Measurements from ENCODE around the gene GJB3. TPM values are rescaled to one million over a fixed set of nuclear protein-coding genes. Genes with fewer than 3 reads are reported as not detected.

The GJB3 gene
- total and polyA plus RNA-seq, 4 donors = 0.15 to 0.33 (median 0.17) TPM; not detected in 1

DNA sequence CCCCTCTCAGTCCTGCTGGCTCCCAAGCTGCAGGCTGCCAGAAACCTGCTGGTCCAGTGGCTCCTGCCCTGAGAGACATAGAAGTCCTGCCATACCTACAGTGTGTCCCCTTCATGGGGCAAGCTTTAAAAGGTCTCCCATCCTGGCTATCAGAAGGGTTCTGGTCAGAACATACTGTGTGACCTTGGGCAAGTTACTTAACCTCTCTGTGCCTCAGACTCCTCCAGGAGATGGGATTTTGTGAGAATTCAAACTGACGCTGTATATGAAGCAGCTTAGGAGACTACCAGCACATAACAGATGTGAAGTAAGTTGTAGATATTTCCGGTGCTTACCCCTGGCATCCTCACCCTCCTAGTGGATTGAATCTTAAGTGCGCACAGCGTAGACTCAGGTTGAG is 34.9 kb upstream of the GJB3 start (continued):
- no peak for TF ChIP-seq RAD21 (IDR thresholded peaks at IDR 0.05)
- TF ChIP-seq HNF4G (IDR thresholded peaks at IDR 0.05) = no peak
- no peak for TF ChIP-seq ZBTB33 (IDR thresholded peaks at IDR 0.05)
- TF ChIP-seq HNF4A (conservative IDR thresholded peaks at IDR 0.05) = no peak
- no peak for TF ChIP-seq JUND (IDR thresholded peaks at IDR 0.05)
- no peak for TF ChIP-seq EGR1 (IDR thresholded peaks at IDR 0.05; ENCODE audit: low read depth in 2 of 2)

DNA sequence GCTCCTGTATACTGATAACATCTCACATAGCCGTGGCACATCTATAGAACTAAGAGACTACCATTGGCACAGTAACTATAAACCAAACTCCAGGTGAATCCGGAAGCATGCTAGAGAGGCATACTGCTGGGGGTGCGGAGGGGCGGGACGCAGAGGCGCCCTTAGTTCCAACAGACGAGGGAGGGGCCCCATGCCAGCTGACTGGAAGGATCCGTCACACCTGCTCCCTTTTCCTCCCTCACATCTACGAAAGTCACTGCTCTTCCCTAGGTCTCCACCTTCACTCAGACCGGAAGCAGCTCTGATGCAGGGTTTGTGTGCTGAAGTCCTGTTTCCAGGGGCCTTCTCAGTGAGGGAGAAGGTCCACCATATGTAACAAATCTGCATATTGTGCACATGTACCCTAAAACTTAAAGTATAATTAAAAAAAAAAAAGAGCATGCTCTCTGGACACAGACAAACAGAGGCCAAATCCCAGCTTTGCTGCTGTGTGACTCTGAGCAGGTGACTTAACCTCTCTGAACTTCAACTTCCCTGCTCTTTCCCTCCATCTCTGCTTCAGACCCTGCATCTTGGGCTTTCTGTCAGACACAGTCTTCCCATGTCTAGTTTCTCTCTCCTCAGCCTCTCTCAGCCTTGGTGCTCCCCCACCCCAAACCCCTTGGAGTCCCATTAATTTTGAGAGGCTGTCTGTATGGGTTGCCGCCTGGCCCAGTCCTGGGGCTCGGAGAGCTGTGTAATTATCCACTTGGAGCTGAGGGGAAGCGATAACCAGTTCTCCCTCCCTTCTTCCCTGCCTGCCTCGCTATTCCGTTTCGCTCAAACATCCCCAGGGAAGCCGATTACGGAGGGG is 34.0 kb upstream of the GJB3 start:
- no peak overlapping the region for H3K4me3 ChIP-seq (ENCODE audit: low read depth in 1 of 3, low read length in 3 of 3)
- TF ChIP-seq NR2F2 (IDR thresholded peaks at IDR 0.05) = no peak
- TF ChIP-seq RXRA (IDR thresholded peaks at IDR 0.05) = no peak
- TF ChIP-seq TAF1 (conservative IDR thresholded peaks at IDR 0.05) = no peak
- no peak for TF ChIP-seq SP1 (IDR thresholded peaks at IDR 0.05)
- no peak for TF ChIP-seq RAD21 (IDR thresholded peaks at IDR 0.05)
- TF ChIP-seq, protein P1, sequence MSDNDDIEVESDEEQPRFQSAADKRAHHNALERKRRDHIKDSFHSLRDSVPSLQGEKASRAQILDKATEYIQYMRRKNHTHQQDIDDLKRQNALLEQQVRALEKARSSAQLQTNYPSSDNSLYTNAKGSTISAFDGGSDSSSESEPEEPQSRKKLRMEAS (IDR thresholded peaks at IDR 0.05) = no peak
- no peak for TF ChIP-seq FOXA1 (IDR thresholded peaks at IDR 0.05)
- no peak for TF ChIP-seq ATF3 (IDR thresholded peaks at IDR 0.05)
- TF ChIP-seq EGR1 (IDR thresholded peaks at IDR 0.05; ENCODE audit: low read depth in 2 of 2) = no peak
- TF ChIP-seq REST (IDR thresholded peaks at IDR 0.05) = no peak
- H3K27ac ChIP-seq (ENCODE audit: low read depth in 1 of 2, low read length in 2 of 2) = no peak overlapping the region
- no peaks in the 10 kb centered on the region for H3K27me3 ChIP-seq (ENCODE audit: control insufficient read depth in 4 of 4, insufficient read depth in 4 of 4, low read length in 3 of 4)
- DNase-seq (ENCODE audit: low spot score) = no peak
- peaks cover 0 to 5% (median 2%) of the 10 kb centered on the region in 4 donors for H3K4me1 ChIP-seq (ENCODE audit: control insufficient read depth in 4 of 4, insufficient read depth in 4 of 4, low read length in 3 of 4)
- H3K36me3 ChIP-seq (ENCODE audit: control insufficient read depth in 4 of 4, insufficient read depth in 3 of 4, low read depth in 1 of 4, low read length in 3 of 4) = no peaks in the 10 kb centered on the region
- no peak overlapping the region for H3K9ac ChIP-seq (ENCODE audit: low read depth in 1 of 2, low read length in 2 of 2)
- WGBS = 74% methylated on average over 18 of the region's 18 CpGs
- H3K9me3 ChIP-seq (ENCODE audit: control insufficient read depth in 4 of 4, low read length in 3 of 4) = no peaks in the 10 kb centered on the region

GRCh38 chr1:34747638-34747941 is 33.4 kb upstream of the GJB3 start:
- no peak overlapping the region for H3K4me3 ChIP-seq (ENCODE audit: low read depth in 1 of 3, low read length in 3 of 3)
- 64% methylated on average over 6 of the region's 6 CpGs for WGBS
- no peak overlapping the region for H3K9ac ChIP-seq (ENCODE audit: low read depth in 1 of 2, low read length in 2 of 2)
- H3K9me3 ChIP-seq (ENCODE audit: control insufficient read depth in 4 of 4, low read length in 3 of 4) = no peaks in the 10 kb centered on the region
- H3K27me3 ChIP-seq (ENCODE audit: control insufficient read depth in 4 of 4, insufficient read depth in 4 of 4, low read length in 3 of 4) = no peaks in the 10 kb centered on the region
- TF ChIP-seq NR2F2 (IDR thresholded peaks at IDR 0.05) (no peak), FOXA1 (IDR thresholded peaks at IDR 0.05) (no peak), RAD21 (IDR thresholded peaks at IDR 0.05) (no peak), ATF3 (IDR thresholded peaks at IDR 0.05) (no peak)
- TF ChIP-seq, protein P1 (IDR thresholded peaks at IDR 0.05) = no peak
- H3K27ac ChIP-seq (ENCODE audit: low read depth in 1 of 2, low read length in 2 of 2) = no peak overlapping the region
- H3K4me1 ChIP-seq (ENCODE audit: control insufficient read depth in 4 of 4, insufficient read depth in 4 of 4, low read length in 3 of 4) = peaks cover 0 to 5% (median 0%) of the 10 kb centered on the region in 4 donors
- no peak for DNase-seq (ENCODE audit: low spot score)
- no peaks in the 10 kb centered on the region for H3K36me3 ChIP-seq (ENCODE audit: control insufficient read depth in 4 of 4, insufficient read depth in 3 of 4, low read depth in 1 of 4, low read length in 3 of 4)

All from liver (tissue), 9 donors.